Coronary artery (tissue), 2 donors: Measurements from ENCODE around the gene KDM6A.
"Not testable (repeated sequence)": the region's sequence is repeated elsewhere in the genome, so short reads cannot be mapped to it uniquely, and the experiment has no call there.

Experiments used
- DNase-seq: peaks from one replicate; pipeline ENCODE4 v3.0.0-alpha.2; 2017; ENCODE audit warnings: low spot score
- H3K27ac ChIP-seq, 2 donors: fragments of 200-600 bp; sonication (generic); one replicate each; pipeline ENCODE4 v1.5.1; 2016 to 2019
- H3K4me3 ChIP-seq: fragments of 200-600 bp; sonication (generic); 2 replicates; pipeline ENCODE4 v1.5.1; 2016; ENCODE audit warnings: mild to moderate bottlenecking, moderate library complexity
- CTCF ChIP-seq: fragments of 200-600 bp; sonication (generic); IDR thresholded peaks from one replicate; pipeline ENCODE4 v1.5.1; 2019; ENCODE audit warnings: antibody characterized with exemption

KDM6A gene

GRCh38 chrX:44931441-44931973, 58.5 kb downstream of the KDM6A start:
- no peak for TF ChIP-seq CTCF
- Histone ChIP-seq H3K4me3 (no peak overlapping the region), H3K27ac (no peak overlapping the region)
- no peak for DNase-seq

DNA sequence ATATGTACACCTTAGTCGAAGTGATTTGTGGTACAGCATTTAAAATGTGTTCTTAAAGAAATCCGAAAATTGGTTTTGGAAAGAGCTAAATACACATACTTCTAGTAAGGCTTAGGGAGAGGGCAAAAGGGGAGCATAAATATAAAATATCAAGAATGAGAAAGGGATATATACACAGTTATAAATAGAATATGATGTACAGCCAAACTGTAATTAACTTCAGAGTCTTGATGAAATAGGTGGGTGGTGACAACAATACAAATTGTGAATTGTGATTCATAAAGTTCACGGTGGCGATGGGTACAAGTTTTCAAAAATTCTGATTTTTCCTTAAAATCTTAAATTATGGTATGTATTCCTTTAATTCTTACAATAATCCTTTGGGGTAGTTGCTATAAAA, 62.2 kb downstream of the KDM6A start:
- no peak for DNase-seq
- Histone ChIP-seq H3K27ac (no peak overlapping the region), H3K4me3 (no peak overlapping the region)
- TF ChIP-seq CTCF: no peak

DNA sequence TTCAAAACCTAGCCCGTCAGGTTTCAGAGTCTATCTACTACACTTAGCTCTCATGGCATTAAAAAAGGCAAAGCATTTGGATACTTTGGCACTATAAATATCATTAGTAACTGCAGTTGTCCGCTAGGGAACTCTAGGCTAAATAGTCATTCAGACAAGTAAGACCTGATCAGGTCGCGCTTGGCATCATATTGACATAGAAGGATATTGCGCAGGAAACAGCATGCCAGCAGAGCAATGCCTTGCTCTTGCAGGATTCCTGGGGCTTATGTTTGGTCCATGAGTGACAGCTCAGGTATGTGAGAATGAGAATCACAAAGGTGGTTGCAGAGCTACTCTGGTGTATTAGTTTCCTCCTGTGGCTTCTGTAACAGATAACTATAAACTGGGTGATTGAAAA, 62.7 kb downstream of the KDM6A start:
- Histone ChIP-seq H3K4me3 (no peak overlapping the region), H3K27ac (no peak overlapping the region)
- no peak for TF ChIP-seq CTCF
- no peak for DNase-seq

- DNase-seq: no peak
- Histone ChIP-seq H3K4me3 (no peak overlapping the region), H3K27ac (no peak overlapping the region)
- TF ChIP-seq CTCF: no peak
Measured at GRCh38 chrX:44937606-44938005, 64.6 kb downstream of the KDM6A start.

- Histone ChIP-seq H3K4me3 (no peak overlapping the region), H3K27ac (no peak overlapping the region)
- no peak for TF ChIP-seq CTCF
- DNase-seq: no peak
Measured at GRCh38 chrX:44938111-44938510, 65.1 kb downstream of the KDM6A start.

- H3K27ac ChIP-seq, DNase-seq, H3K4me3 ChIP-seq: not testable (repeated sequence)
Measured at GRCh38 chrX:44940541-44940940, 67.6 kb downstream of the KDM6A start.

DNA sequence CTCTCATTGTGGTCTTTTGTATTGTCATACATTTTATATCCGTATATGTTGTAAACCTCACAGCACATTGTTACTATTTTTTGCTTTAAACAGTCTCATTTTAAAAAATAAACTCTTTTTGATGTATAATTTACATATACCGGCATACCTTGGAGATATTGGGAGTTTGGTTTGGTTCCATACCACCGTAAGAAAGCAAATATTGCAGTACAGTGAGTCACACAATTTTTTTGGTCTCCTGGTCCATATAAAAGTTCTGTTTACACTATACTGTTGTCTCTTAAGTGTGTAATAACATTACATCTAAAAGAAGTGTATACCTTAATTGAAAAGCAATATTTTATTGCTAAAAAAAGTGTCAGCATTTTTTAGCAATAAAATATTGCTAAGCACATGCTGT, 70.0 kb downstream of the KDM6A start:
- Histone ChIP-seq H3K4me3 (no peak overlapping the region), H3K27ac (no peak overlapping the region)
- TF ChIP-seq CTCF: no peak
- DNase-seq: no peak

DNA sequence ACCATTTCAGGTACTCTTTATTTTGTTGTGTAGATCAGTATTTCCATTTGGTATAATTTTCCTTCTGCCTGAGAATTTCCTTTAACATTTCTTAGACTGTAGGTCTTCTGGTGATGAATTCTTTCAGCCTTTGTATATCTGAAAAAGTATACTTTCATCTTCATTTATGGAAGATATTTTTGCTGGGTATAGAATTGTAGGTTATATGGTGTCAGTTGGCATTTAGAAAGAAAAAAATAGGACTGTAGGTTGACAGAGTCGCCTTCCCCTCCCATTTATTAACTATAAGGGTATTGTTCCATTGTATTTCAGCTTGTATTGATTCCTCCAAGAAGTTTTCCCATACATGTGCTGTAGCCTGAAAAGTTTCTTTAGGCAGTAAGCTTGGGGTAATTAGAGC, 71.9 kb downstream of the KDM6A start:
- TF ChIP-seq CTCF: no peak
- Histone ChIP-seq H3K4me3 (no peak overlapping the region), H3K27ac (no peak overlapping the region)
- DNase-seq: no peak
